ENCODE measurements around the gene AAMP.

Gene AAMP

DNA sequence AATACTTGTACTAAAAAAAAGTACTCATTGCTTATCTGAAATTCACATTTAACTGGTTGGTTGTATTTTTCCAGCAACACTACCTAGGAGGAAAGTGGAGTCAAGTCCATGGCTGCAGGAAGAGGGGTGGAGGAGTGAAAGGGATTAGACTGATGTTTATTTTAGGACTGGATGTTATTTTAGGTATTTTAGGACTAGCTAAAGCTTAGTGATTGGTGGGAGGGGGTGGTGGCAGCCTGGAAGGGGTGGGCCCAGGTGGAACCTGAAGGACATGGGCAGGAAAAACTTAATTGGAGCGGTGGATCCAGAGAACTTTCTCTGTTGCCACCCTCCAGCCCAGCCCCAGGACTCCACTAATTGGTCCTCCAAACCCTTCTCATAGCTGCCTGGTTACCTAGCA, 26.3 kb upstream of the AAMP start:
- no peak for DNase-seq (ENCODE audit: low read depth)
- no peak for TF ChIP-seq MYC (IDR thresholded peaks at IDR 0.05; ENCODE audit: low read depth, low read length)
- TF ChIP-seq, protein P1, sequence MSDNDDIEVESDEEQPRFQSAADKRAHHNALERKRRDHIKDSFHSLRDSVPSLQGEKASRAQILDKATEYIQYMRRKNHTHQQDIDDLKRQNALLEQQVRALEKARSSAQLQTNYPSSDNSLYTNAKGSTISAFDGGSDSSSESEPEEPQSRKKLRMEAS (IDR thresholded peaks at IDR 0.05; ENCODE audit: low read depth, low read length) = no peak
- no peak for TF ChIP-seq CTCF (IDR thresholded peaks at IDR 0.05; ENCODE audit: low read depth, low read length)
- TF ChIP-seq POLR2A (IDR thresholded peaks at IDR 0.05; ENCODE audit: extremely low read depth, insufficient read length) = no peak
- no peak overlapping the region for H3K4me3 ChIP-seq (ENCODE audit: low read depth, low read length)

- TF ChIP-seq POLR2A (IDR thresholded peaks at IDR 0.05; ENCODE audit: extremely low read depth, insufficient read length) (no peak), MYC (IDR thresholded peaks at IDR 0.05; ENCODE audit: low read depth, low read length) (no peak), CTCF (IDR thresholded peaks at IDR 0.05; ENCODE audit: low read depth, low read length) (no peak)
- TF ChIP-seq, protein P1 (IDR thresholded peaks at IDR 0.05; ENCODE audit: low read depth, low read length) = no peak
- no peak for DNase-seq (ENCODE audit: low read depth)
- no peak overlapping the region for H3K4me3 ChIP-seq (ENCODE audit: low read depth, low read length)
These were observed 25.1 kb upstream of the AAMP start for GRCh38 chr2:218295029-218295428.

- TF ChIP-seq, protein P1 (IDR thresholded peaks at IDR 0.05; ENCODE audit: low read depth, low read length) = no peak
- no peak for TF ChIP-seq CTCF (IDR thresholded peaks at IDR 0.05; ENCODE audit: low read depth, low read length)
- no peak for TF ChIP-seq MYC (IDR thresholded peaks at IDR 0.05; ENCODE audit: low read depth, low read length)
- no peak for TF ChIP-seq POLR2A (IDR thresholded peaks at IDR 0.05; ENCODE audit: extremely low read depth, insufficient read length)
- no peak overlapping the region for H3K4me3 ChIP-seq (ENCODE audit: low read depth, low read length)
- no peak for DNase-seq (ENCODE audit: low read depth)
These were observed 24.6 kb upstream of the AAMP start for GRCh38 chr2:218294430-218295022.

DNA sequence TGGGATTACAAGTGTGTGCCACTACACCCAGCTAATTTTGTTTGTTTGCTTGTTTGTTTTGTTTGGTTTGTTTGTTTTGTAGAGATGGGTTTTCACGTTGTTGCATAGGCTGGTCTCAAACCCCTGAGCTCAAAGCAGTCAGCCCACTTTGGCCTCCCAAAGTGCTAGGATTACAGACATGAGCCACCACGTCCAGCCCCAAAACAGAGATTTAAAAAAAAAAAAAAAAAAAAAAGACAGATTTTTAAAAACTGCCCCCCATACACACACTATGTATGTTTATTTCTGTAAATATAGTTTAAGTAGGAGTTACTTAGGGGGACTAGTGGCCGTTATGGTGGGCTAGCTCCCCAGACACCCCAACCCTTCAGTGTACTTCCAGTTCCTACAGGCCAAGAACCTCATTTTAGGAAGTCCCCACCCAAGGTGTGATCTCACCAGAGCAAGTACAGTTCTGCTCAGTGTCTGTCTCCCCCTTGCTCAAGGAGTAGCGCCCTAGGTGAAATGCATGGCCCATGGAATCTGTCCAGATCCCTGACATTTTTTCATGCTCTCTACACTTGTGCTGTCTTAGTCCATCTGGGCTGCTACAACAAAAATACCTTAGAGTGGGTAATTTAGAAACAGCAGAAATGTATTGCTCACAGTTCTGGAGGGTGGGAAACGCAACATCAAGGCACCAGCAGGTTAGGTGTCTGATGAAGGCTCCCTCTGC, 23.9 kb upstream of the AAMP start:
- DNase-seq (ENCODE audit: low read depth) = no peak
- TF ChIP-seq MYC (IDR thresholded peaks at IDR 0.05; ENCODE audit: low read depth, low read length) = no peak
- TF ChIP-seq, protein P1 (IDR thresholded peaks at IDR 0.05; ENCODE audit: low read depth, low read length) = no peak
- TF ChIP-seq CTCF (IDR thresholded peaks at IDR 0.05; ENCODE audit: low read depth, low read length) = no peak
- no peak for TF ChIP-seq POLR2A (IDR thresholded peaks at IDR 0.05; ENCODE audit: extremely low read depth, insufficient read length)
- no peak overlapping the region for H3K4me3 ChIP-seq (ENCODE audit: low read depth, low read length)

DNA sequence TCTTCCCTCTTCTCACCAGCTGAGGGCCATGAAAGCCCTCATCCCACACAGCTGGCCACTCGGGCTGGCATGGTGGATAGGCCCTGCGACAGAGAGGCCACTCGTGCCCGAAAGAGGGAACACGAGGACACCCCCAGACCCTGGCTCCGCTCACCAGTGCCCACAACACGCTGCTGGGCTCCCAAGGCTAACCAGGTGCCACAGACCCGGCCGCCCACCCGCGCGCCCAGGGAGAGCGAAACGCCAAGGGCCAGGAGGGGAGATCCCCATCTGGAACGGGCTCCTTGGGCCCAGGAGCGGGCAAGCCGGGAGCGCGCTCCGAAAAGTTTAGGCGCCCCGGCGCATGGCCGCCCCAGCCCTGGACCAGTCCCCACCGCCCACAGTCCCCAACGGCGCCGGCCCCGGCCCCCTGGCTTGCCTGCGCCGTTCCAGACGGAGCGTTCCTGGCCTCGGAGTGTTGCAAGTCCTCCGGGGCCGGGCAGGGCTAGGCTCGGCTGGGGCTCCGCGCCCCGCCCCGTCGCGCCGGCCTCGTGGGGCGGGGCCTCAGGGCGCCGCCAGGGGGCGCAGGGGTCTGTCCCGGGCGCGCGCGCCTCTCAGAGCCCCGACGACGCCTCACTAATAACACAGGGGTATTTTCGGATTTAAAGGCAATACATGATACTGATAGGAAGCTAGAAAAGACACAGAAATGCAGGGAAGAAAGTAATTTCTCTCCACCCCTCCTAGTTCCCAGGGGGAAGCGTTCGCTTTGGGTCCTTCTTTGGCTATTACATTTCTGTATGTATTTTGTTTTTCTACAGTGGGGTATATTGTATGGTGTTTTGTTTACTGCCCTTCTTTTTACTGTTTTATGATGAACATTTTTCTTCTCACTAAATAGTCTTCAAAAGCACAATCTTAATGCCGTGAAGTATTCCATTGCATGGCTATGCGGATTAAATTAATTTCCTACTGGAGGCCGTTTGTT, 22.4 kb upstream of the AAMP start, which contains the start of gene TMBIM1:
TSS of gene TMBIM1 (minus strand) at position 456 of the 967 bp plus-strand sequence. CDS start 10,362 bp downstream, outside the sequence.
- H3K4me3 ChIP-seq (ENCODE audit: low read depth, low read length) = peak within 1 kb of the TSS; percentile 70
- TF ChIP-seq, protein P1 (IDR thresholded peaks at IDR 0.05; ENCODE audit: low read depth, low read length) = peak; percentile 59
- TF ChIP-seq POLR2A (IDR thresholded peaks at IDR 0.05; ENCODE audit: extremely low read depth, insufficient read length) (no peak), CTCF (IDR thresholded peaks at IDR 0.05; ENCODE audit: low read depth, low read length) (peak; percentile 53), MYC (IDR thresholded peaks at IDR 0.05; ENCODE audit: low read depth, low read length) (peak; percentile 68)
- DNase-seq (ENCODE audit: low read depth) = peak; percentile 89

Measured in NB4 (cell line).